Uterus (tissue), 2 donors: Measurements from ENCODE around the gene FBXO31.

ENCODE experiments used
- CTCF ChIP-seq, 4 experiments: fragments of 200-600 bp in 2 of 4; fragments of 450-650 bp in 2 of 4; sonication (generic) in 2 of 4; IDR thresholded peaks; one replicate each; pipeline ENCODE4 v1.5.1; 2016 to 2019; ENCODE audit warnings: antibody characterized with exemption in 4 of 4, mild to moderate bottlenecking in 2 of 4, moderate library complexity in 1 of 4
- POLR2A ChIP-seq, 2 donors: fragments of 450-650 bp; IDR thresholded peaks; one replicate each; pipeline ENCODE4 v1.6.1; 2016; ENCODE audit warnings: antibody characterized with exemption in 2 of 2, mild to moderate bottlenecking in 1 of 2, moderate library complexity in 1 of 2

DNA sequence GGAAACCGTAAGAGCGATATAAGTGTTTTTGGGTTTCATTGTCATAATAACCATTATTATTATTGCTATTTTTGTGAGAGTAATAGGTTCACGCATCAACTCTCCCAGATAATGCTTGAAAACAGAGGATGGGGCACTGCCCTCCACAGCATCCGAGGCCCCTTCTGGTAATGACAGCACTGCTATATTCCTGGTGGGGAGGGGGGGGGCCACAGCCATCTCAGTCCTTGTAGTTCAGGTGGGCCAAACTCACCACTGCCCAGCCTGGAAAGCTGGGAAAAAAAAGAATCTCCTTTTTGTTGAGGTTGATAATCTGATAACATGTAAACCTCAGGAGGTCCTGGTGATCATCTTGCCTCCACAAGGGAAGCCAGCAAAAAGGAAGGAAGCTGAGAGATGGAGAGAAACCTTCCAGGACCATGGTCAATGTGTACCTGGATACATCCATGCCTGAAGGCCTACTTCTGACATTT is 67.1 kb downstream of the FBXO31 start:
- TF ChIP-seq CTCF (IDR thresholded peaks at IDR 0.05) (no peak), POLR2A (IDR thresholded peaks at IDR 0.05) (no peak)
